GM12865 (cell line): ENCODE results near the gene FBXO2.

Experiments used
- DNase-seq: peaks from one replicate; pipeline ENCODE4 v3.0.0; 2010; ENCODE audit warnings: low read depth
- H3K4me3 ChIP-seq: 2 replicates; pipeline ENCODE4 v1.5.1; 2011; ENCODE audit warnings: mild to moderate bottlenecking, low read depth, low read length, control low read depth
- TF ChIP-seq, protein P1 (sequence below): IDR thresholded peaks from 2 replicates; pipeline ENCODE4 v1.5.1; 2011; ENCODE audit warnings: low read length, control low read depth, low read depth, inconsistent platforms; ENCODE audit not compliant: insufficient read depth; ENCODE audit errors: missing control alignments

Gene FBXO2

GRCh38 chr1:11690397-11691301 is 36.4 kb upstream of the FBXO2 start:
- no peak for DNase-seq
- TF ChIP-seq, protein P1, sequence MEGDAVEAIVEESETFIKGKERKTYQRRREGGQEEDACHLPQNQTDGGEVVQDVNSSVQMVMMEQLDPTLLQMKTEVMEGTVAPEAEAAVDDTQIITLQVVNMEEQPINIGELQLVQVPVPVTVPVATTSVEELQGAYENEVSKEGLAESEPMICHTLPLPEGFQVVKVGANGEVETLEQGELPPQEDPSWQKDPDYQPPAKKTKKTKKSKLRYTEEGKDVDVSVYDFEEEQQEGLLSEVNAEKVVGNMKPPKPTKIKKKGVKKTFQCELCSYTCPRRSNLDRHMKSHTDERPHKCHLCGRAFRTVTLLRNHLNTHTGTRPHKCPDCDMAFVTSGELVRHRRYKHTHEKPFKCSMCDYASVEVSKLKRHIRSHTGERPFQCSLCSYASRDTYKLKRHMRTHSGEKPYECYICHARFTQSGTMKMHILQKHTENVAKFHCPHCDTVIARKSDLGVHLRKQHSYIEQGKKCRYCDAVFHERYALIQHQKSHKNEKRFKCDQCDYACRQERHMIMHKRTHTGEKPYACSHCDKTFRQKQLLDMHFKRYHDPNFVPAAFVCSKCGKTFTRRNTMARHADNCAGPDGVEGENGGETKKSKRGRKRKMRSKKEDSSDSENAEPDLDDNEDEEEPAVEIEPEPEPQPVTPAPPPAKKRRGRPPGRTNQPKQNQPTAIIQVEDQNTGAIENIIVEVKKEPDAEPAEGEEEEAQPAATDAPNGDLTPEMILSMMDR = no peak
- H3K4me3 ChIP-seq = no peak overlapping the region

DNA sequence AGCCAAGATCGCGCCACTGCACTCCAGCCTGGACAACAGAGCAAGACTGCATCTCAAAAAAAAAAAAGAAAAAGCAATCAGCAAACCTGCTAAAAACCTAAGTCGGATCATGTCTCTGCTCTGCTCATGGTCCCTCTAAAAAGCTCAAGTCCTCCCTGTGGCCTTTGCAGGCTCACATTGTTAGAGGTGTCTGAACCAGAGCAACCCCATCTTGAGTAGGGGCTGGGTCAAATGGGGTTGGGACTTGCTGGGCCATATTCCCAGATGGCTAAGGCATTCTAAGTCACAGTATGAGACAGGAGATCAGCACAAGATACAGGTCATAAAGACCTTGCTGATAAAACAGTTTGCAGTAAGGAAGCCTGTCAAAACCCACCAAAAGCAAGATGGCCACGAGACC is 34.3 kb upstream of the FBXO2 start:
- DNase-seq = no peak
- no peak overlapping the region for H3K4me3 ChIP-seq
- TF ChIP-seq, protein P1 = no peak

DNA sequence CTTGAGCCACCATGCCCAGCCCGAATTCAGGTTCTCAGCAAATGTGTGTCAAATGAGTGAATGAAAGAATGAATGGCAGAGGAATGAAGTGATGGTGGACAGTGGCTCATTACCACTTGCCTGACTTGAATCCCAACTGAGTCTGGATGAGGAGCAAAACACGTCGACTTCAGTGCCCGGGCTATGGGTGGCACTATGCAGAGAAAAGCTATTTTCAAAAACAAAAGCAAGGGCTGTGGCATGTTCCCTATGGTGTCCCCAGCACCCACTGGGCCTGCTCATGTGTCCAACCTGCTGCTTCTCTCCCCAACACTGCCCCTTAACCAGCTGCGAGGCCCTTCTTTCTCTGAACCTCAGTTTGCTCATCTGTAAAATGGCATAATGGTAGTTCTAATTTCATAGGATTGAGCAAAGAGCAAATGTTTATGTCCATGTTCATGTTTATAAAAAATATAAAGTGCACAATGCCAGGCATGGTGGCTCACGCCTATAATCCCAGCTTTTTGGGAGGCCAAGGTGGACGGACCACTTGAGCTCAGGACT is 31.1 kb upstream of the FBXO2 start:
- TF ChIP-seq, protein P1 = no peak
- H3K4me3 ChIP-seq = no peak overlapping the region
- no peak for DNase-seq

DNA sequence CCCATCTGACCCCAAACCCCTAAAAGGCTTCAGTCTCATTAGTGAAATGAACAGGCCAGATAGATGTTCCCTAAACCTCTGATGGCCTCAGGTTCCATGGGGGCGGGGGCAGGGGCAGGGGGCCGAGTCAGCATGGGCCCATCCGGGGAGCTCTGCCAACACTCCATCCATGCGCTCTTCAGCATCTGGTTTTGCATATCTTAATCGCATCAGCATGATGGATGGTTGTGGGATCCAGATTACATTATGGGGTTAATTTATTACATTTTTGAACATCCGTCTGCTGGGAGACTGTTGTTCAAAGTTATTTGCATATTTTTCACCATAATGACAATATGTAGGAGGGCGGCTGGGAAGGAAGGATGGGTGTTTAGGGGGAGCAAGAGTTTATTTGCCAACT is 29.8 kb upstream of the FBXO2 start:
- H3K4me3 ChIP-seq = no peak overlapping the region
- DNase-seq = no peak
- TF ChIP-seq, protein P1 = no peak

DNA sequence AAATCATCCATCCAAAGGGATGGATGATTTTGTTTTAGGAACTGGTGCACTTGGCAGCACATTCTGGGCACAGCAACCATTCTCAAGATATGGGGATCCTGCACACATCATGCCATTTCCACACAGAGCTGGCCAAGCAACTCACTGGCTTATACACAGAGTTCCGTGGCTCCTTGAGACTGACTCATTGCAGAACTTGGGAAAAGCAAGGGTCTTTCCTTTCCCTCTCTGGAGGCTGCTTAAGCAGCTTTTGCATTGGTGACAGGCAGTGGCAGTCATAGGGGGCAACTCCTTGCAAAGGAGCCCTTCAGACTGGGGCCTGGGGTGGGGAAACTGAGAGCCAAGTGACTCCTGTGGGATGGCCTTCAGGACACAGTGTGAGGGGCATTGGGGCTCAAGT is 28.6 kb upstream of the FBXO2 start:
- TF ChIP-seq, protein P1 = no peak
- no peak for DNase-seq
- no peak overlapping the region for H3K4me3 ChIP-seq

DNA sequence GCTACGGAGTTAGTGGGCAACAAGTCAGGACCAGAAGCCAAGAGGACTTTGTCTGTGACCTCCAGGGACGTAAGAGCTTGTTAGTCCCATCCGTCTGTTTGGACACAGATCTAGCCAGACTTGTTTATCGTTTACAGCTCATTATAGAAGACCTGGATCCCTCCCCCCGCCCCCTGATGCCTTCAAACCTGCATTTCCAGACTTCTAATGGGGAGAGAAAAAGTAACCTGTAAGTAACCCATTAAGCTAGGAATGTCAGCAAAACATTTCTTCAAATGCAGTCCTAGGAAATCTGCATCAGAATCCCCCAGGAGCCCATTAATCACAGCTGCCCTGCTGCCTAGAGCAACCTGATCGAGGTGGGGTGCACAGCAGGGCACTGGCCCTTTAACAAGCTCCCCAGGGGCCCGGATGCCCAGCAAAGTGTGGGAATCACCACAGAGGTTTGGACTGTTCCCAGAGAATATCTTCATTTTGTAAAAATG is 28.1 kb upstream of the FBXO2 start:
- no peak overlapping the region for H3K4me3 ChIP-seq
- DNase-seq = no peak
- TF ChIP-seq, protein P1 = no peak
